Hematopoietic multipotent progenitor cell treated with erythropoietin and hydrocortisone succinate and interleukin-3 and kit ligand, for 15 days (in vitro differentiated cells): Measurements from ENCODE around the gene KANSL3.
"Not testable (repeated sequence)": the region's sequence is repeated elsewhere in the genome, so short reads cannot be mapped to it uniquely, and the experiment has no call there.

Source experiments
- DNase-seq: peaks from one replicate; pipeline ENCODE4 v3.0.0-alpha.2; 2015; ENCODE audit warnings: low spot score

Gene KANSL3

DNA sequence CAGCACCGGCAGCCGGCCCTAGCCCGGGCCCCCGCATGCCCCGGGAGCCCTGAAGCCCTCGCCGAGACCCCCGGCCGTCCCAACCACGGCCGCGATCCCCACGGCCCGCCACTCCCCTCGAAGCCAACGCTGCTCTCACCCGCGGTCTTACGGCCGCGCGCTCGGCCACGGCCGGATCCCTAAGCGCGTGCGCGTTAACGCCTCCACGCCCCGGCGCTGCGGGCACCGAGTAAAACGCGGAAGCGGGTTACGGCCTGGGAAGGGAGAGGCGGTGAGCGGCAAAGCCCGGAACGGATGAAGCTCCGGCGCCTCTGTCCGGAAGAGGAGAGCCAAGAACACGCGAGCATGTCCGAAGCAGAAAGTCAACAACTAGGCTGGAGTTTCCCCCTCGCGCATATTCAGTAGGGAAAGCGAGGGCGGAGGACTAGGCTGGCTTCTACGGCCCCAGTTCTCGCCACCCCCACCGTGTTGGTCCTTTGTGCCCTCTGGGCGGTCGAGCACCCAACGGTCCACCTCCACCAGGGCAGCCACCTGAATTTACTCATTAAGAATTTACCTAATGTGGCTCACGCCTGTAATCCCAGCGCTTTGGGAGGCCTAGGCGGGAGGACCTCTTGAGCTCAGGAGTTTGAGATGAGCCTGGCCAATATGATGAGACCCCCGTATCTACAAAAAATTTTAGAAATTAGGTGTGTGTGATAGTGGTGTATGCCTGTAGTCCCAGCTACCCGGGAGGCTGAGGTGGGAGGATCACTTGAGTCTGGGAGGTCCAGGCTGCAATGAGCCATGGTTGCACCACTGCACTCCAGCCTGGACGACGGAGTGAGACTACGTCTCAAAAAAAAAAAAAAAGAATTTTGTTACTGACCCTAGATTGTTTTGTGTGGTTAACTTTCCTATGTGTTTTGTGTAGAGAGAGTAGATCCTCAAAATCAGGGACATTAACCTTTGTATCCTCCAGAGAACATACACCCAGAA, at the start of gene KANSL3:
KANSL3 (minus strand) TSS at position 169 of the 978 bp plus-strand sequence. CDS start 1,177 bp downstream, outside the sequence.
- DNase-seq = peak; percentile 93

DNA sequence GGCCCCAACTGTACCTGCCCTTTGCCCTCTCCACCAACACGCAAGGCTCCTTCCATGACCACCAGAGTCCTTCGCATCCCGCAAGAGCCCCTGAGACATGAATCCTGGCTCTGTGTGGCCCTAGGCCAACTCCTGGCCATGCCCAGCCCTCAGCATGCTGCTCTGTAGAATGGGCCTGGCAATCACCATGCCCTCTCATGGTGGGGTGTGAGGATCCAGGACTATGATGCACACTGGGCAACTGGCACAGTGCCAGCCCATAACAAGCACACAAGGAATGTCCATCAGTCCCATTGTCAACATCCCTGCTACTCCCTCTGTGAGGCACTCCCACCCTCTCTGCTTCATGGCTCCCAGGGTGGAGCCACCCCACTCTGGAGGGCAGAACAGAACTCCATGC, 49.2 kb upstream of the KANSL3 start:
- DNase-seq = no peak

GRCh38 chr2:96685577-96686459, 47.7 kb upstream of the KANSL3 start:
- no peak for DNase-seq

- no peak for DNase-seq
Observed at GRCh38 chr2:96684883-96685576, 46.9 kb upstream of the KANSL3 start.

GRCh38 chr2:96683972-96684820, 46.1 kb upstream of the KANSL3 start:
- DNase-seq = no peak

GRCh38 chr2:96683307-96683706, 45.2 kb upstream of the KANSL3 start:
- DNase-seq = no peak

DNA sequence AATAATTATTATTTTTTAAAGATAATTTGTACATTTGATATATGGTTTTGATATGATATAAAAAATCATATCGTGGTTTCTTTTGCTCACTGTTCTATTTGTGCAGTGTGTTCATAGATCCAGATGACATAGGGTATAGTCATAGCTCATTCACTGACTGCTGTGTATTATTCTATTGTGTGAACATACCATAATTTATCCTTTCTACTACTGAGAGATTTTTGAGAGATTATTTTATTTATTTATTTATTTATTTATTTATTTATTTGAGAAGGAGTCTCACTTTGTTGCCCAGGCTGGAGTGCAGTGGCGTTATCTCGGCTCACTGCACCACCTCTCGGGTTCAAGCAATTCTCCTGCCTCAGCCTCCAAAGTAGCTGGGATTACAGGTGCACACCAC, 43.4 kb upstream of the KANSL3 start:
- DNase-seq = no peak

DNA sequence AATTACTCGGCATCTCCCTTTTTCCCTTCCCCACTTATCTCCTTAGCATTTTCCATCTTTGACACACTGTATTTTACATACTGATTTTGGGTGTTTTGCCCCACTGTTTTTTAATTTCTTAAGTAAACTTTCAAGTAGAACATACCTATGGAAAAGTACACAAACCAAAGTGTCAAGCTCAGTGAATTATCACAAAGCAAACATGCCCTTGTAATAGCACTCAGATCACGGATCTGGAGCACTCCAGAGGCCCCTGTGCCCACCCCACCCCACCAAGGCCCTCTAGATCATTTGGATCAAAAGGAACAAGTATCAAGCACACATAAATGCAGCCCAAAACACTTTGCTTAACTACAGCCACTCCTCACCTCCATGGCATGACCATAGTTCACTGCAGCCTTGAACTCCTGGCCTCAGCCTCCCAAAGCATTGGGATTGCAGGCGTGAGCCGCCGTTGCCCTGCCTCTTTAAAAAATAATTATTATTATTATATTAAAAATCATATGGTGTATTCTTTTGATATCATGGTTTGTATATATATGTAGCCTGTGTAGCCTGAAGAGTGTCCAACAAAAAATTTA, 42.5 kb upstream of the KANSL3 start:
- no peak for DNase-seq

- no peak for DNase-seq
Observed at GRCh38 chr2:96679848-96680247, 41.7 kb upstream of the KANSL3 start.

DNA sequence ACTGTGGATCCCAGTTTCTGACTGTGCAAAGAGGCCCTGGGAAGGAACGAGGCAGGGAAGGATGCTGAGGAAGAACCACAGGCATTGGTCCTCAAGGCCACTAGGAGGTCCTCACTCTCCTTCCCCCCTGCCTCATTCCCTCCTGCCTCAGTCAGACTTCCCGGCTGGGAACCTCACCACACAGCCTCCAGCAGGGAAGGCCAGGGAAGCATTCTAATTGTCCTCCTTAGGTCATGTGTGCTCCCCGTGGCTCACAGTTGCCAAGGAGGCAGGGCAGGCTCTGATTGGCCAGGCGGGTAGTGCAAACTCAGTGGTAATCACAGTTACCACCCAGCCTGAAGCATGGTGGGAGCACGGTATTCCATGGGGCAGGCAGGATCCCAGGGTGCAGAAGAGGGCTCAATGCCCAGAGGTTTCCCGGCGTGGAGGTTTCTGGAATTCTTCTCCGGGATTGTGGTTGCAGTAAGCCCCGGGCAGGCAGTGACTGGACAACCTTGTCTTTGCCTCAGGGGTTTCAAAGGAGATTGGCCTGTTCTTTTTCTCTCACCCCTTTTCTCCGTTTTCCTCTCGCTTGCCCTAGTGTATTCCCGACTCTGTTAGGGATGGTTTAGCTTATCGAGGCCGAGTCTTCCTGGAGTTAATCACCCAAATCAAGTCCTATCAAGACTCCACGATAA, 31.6 kb upstream of the KANSL3 start:
- no peak for DNase-seq

DNA sequence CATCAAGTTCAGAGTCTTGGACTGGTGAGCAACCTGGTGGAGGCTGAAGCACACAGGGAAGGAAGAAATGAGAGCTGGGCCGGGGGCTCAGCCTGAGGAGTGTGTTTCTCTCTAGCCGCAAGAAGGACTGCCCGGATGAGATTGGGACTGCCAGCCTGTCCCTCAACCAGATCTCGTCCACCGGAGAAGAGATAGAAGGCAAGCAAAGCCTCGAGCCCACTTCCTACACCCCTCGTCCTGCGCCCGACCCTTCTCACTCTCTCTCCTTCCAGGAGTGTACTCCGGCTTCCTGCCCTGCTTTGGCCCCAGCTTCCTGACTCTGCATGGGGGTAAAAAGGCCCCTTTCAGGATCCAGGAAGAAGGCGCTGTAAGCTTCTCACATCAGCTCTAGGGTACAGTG, 30.7 kb upstream of the KANSL3 start:
- DNase-seq = no peak

DNA sequence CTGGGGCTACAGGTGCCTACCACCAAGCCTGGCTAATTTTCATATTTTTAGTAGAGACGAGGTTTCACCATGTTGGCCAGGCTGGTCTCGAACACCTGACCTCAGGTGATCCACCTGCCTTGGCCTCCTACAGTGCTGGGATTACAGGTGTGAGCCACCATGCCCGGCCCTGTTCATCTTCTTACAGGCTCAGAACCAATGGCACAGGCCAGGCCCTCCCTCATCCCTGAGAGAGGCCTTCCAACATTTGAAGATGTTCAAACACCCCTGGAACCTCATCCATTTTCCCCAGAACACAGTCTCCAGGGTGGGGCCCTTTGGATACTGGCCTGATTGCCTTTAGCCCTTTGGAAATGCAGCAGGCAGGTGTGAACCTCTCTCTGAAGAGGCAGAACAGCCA, 27.6 kb upstream of the KANSL3 start:
- not testable (repeated sequence) for DNase-seq

- DNase-seq = no peak
Observed at GRCh38 chr2:96665083-96665569, 27.0 kb upstream of the KANSL3 start.

DNA sequence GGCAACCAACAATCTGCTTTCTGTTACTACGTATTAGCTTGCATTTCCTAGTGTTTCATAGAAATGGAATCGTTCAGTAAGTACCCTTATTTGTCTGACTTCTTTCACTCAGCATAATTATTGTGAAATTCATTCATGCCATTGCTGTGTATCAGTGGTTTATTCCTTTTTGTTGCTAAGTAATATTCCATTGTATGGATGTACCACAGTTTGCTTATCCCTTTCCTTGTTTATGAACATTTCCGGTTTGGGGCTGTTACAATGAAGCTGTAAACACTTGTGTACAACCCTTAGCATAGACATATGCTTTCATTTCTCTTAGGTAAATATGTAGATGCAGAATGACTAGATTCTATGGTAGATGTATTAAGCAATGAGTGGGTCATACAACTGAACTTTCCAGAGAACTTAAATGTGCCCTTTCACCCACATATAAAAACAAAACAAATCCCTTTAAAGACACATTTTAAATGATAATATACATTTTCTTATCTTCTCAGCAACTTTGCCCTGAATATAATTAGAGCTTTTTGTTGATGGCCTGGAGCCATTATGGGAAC, 26.3 kb upstream of the KANSL3 start:
- no peak for DNase-seq

DNA sequence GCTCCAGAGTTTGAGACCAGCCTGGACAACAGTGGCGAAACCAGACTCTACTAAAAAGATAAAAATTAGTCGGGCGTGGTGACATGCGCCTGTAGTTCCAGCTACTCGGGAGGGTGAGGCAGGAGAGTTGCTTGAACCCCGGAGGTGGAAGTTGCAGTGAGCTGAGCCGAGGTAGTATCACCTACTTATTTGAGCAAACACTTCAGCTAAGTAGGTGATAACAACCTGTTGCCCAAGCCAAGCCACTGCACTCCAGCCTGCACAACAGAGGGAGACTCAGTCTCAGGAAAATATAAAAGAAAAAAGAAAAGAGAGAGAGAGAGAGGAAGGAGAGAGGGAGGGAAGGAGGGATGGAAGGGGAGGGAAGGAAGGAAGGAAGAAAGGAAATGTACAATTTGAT, 25.7 kb upstream of the KANSL3 start:
- DNase-seq = no peak

- DNase-seq = no peak
Observed at GRCh38 chr2:96663177-96663576, 25.1 kb upstream of the KANSL3 start.

DNA sequence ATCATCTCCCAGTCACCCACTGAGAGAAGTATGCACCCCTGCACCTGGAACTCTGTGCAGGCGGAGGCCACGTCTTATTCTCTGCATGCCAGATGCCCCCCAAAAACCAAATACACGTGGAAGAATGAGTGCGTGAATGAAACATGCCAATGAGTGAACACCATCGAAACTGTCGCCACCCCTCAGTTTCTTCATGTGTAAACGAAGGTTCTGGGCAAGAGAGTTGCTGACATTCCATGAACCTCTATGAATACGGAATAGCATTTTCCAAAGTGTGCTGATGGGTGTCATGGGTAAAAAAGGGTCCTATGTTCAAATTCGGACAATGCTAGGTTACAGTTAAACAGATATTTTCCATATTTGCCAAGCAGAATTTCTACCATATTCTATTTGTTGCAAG, 24.2 kb upstream of the KANSL3 start:
- DNase-seq = no peak

GRCh38 chr2:96661324-96661723, 23.2 kb upstream of the KANSL3 start:
- no peak for DNase-seq

- DNase-seq = no peak
Observed at GRCh38 chr2:96656540-96656939, 18.4 kb upstream of the KANSL3 start.

DNA sequence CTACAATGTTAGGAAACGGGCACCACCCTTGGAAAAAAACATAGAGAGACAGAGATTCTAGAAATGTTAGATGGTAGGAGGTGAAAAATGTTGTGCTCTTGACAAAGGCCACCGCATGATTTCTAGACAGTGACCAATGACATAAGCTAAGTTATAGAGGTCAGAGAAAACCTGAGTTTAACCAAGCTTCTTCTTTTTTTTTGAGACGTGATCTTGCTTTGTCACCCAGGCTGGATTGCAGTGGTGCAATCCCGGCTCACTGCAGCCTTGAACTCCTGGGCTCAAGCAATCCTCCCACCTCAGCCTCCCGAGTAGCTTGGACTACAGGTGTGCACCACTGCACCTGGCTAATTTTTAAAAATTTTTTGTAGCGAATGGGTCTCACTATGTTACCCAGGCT, 17.4 kb upstream of the KANSL3 start:
- DNase-seq = no peak
